Activated CD4-positive, alpha-beta T cell treated with anti-CD3 and anti-CD28 coated beads, Interleukin-2, amount 50 U/mL, for 48 hours (primary cell): ENCODE data around the gene POLD2.

ENCODE experiments used
- DNase-seq, 2 experiments: peaks; one replicate each; pipeline ENCODE4 v3.0.0-alpha.2; 2020

POLD2 gene

GRCh38 chr7:44112997-44113763 is 10.2 kb downstream of the POLD2 start:
- no peak for DNase-seq

- DNase-seq, result no peak
These were observed 10.9 kb downstream of the POLD2 start for GRCh38 chr7:44112231-44112996.

- DNase-seq, result no peak
These were observed 11.6 kb downstream of the POLD2 start for GRCh38 chr7:44111761-44112160.

- DNase-seq, result no peak
These were observed 12.4 kb downstream of the POLD2 start for GRCh38 chr7:44110719-44111635.

- no peak for DNase-seq
These were observed 13.4 kb downstream of the POLD2 start for GRCh38 chr7:44109991-44110390.

GRCh38 chr7:44108768-44109750 is 14.3 kb downstream of the POLD2 start:
- no peak for DNase-seq

- no peak for DNase-seq
These were observed 15.2 kb downstream of the POLD2 start for GRCh38 chr7:44107961-44108767.

GRCh38 chr7:44107116-44107960 is 16.0 kb downstream of the POLD2 start:
- DNase-seq, result no peak

GRCh38 chr7:44106311-44107065 is 16.9 kb downstream of the POLD2 start:
- DNase-seq, result no peak

GRCh38 chr7:44105832-44106231 is 17.5 kb downstream of the POLD2 start:
- DNase-seq, result no peak

GRCh38 chr7:44104860-44105771 is 18.2 kb downstream of the POLD2 start:
- no peak for DNase-seq

GRCh38 chr7:44103923-44104859 is 19.2 kb downstream of the POLD2 start, which contains the start of gene AEBP1:
AEBP1 (plus strand) TSS chr7:44104345; CDS start chr7:44104666, 321 bp downstream.
- DNase-seq, result peak in 1 of 2 experiments; percentile 31

- no peak for DNase-seq
These were observed 19.8 kb downstream of the POLD2 start for GRCh38 chr7:44103566-44103922.

GRCh38 chr7:44102846-44103565 is 20.3 kb downstream of the POLD2 start:
- DNase-seq, result no peak

GRCh38 chr7:44101966-44102845 is 21.1 kb downstream of the POLD2 start:
- no peak for DNase-seq
